GM18519 (cell line): Measurements from ENCODE around the gene WDHD1.
"Not testable (repeated sequence)": the region's sequence is repeated elsewhere in the genome, so short reads cannot be mapped to it uniquely, and the experiment has no call there.

Source experiments
- ATAC-seq: cut with Tn5 transposase; IDR thresholded peaks from one replicate; pipeline ENCODE4 v1.9.1; 2021; ENCODE audit warnings: mild to moderate bottlenecking, moderate library complexity; ENCODE audit not compliant: unreplicated experiment, low FRiP score

Gene WDHD1

GRCh38 chr14:54918427-54918826 lies 108.5 kb downstream of the WDHD1 start:
- ATAC-seq = no peak

DNA sequence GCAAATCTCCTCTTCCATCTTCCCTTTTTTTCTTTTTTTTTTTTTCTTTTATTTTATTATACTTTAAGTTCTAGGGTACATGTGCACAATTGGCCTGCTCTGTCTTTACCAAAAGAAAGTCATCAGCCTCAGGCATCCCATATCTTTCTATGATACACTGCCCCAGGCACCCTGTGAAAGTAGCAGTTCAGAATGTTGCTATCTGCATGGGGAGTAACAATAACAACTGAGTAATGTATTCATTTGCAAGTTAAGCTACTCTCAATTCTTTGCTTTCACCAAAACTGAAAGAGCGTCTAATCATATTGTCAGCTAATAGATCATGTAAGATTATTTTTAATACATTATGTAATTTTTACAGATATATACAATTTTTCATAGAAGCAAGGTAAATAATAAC lies 110.8 kb downstream of the WDHD1 start:
- no peak for ATAC-seq

DNA sequence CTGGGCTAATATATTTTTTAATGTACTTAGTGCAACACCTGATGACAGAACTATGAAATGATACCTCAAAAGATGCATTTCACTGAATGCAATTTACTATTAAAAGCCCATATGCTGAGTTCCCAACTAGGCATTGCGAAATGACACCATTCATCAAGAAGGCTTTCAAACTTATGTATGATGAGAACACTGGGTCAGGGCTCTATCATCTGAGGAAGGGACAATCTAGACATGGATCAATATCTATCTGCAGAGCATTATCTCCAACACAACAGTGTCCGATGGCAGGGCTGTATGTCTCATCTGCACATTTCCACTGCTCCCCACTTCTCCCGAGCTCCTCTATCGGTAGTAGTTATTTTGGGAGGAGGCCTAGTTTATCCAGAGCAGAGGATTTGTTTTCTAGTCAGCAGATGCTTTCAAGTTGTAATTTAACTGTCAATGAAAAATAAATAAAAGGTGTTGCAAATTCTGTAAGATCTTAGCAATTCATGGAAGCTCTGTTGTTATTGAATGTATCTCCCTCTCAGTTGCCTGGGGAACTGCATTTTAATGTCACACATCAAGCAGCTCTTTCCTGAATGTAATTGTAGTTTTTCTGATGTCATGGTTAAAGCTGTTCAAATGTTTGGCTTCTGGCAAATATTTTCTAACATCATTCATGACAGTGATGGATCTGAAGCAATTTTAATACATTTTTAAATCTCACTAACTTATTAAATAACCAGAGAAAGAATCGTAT lies 116.9 kb downstream of the WDHD1 start:
- no peak for ATAC-seq

- ATAC-seq = not testable (repeated sequence)
These were observed 117.9 kb downstream of the WDHD1 start for GRCh38 chr14:54908973-54909372.

- ATAC-seq = no peak
These were observed 118.7 kb downstream of the WDHD1 start for GRCh38 chr14:54908190-54908589.

DNA sequence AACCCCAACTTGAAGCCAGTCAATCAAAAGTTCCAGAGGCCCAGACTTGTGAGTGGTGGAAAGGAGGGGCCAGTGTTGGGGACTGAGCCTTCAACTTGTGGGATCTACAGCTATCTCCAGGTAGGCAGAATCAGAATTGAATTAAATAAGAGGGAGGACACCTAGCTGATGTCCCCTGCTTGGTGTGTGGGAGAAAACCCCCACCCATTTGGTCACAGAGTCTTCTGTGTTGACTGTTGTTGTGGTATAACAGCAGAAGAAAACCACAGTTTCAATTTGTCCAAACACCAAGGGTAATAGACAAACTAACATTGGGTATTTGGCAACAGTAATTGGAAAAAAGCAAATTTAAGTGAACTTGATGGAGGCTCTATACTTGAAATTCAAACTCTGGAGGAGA lies 120.8 kb downstream of the WDHD1 start:
- ATAC-seq = no peak

GRCh38 chr14:54902521-54903420 lies 124.1 kb downstream of the WDHD1 start, which contains the start of gene GCH1:
TSS of gene GCH1 (minus strand) at chr14:54902826. CDS start at chr14:54902663, 163 bp downstream.
- ATAC-seq = peak; percentile 68

GRCh38 chr14:54902143-54902520 lies 124.8 kb downstream of the WDHD1 start:
- peak; percentile 31 for ATAC-seq

- ATAC-seq = peak; percentile 4
These were observed 125.3 kb downstream of the WDHD1 start for GRCh38 chr14:54901380-54902142.

DNA sequence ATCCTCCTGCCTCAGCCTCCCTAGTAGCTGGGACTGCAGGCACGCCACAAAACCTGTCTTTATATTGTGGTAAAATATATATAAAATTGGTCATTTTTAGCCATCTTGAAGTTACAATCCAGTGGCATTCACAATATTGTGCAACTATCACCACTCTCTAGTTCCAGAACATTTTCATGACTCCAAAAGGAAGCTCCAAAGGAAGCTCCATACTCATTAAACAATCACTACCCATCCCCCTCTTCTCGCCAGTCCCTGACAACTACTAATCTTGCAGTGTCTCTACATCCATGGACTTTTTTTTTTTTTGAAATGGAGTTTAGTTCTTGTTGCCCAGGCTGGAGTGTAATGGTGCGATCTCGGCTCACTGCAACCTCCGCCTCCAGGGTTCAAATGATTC lies 127.3 kb downstream of the WDHD1 start:
- no peak for ATAC-seq

- ATAC-seq = not testable (repeated sequence)
These were observed 128.9 kb downstream of the WDHD1 start for GRCh38 chr14:54897809-54898555.

DNA sequence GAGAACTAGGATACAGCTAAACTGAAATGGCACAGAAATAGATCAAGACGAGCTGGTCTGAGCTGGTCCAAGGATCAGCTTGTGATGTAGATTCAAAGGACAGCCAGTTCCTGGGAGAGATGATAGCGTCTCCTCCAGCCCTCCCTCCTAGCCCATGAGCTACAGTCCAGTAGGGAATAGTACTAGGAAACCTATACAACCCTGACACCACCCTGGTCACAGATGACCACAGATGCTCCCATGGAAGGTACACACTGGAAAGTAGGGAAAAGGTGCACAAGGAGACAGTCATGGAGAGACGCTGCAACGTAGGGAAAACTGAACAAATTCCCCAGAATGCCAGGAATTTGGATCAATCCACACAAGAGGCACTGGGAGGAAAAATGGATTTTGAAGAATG lies 131.2 kb downstream of the WDHD1 start:
- no peak for ATAC-seq

DNA sequence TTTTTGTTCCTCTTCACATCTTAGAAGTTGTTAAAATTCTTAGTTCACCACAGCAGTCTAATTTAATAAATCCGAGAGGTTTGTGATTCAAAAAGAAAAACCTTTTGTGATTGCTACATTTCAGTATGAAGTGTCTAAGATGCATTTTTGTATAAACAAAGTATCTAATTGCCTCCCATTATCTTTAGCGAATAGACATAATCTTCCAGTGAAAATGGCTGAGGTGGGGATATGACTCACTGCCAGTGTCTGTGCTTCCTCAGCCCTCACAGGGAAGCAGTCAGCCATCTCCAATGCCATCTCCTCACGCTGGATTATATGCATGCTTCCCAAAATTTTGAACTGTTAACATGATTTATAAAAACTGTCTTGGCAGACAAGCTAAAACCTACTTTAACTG lies 131.9 kb downstream of the WDHD1 start:
- ATAC-seq = no peak

- no peak for ATAC-seq
These were observed 133.6 kb downstream of the WDHD1 start for GRCh38 chr14:54893151-54893760.

DNA sequence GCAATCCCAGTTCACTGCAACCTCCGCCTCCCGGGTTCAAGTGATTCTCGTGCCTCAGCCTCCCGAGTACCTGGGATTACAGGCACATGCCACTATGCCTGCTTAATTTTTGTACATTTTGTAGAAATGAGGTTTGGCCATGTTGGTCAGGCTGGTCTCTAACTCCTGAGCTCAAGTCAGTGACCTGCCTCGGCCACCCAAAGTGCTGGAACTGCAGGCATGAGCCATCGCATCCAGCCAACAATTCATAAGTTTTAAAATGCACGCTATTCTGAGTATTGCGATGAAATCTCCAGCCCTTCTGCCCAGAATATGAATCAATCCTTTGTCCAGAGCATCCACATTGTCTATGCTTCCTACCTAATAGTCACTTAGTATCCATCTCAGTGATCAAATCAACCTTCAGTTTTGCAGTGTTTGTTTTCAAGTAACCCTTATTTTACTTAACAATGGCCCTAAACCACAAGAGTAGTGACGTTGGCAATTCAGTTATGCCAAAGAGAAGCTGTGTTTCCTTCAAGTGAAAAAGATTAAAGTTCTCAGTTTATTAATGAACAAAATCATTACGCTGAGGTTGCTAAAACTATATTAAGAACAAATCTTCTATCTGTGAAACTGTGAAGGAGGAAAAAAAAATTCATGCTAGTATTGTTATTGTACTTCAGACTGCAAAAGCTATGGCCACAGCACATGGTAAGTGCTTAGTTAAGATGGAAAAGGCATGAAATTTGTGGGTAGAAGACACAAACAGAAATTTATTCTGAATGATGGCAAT lies 135.2 kb downstream of the WDHD1 start:
- ATAC-seq = no peak

GRCh38 chr14:54890788-54891187 lies 136.1 kb downstream of the WDHD1 start:
- peak; percentile 80 for ATAC-seq

DNA sequence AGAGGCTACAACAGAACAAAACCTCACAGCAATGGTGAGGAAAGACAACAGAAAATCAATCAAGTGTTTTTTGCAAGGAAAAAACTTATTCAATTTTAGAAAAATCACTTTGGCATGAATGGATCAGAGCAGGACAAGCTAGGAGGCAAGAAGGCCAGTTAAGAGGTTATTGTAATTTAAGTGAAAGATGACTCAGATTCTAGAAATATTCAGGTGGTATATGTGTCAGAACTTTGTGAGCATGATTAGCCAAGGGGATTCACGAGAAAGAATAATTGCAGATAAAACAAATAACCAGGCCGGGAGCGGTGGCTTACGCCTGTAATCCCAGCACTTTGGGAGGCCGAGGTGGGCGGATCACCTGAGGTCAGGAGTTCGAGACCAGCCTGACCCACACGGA lies 137.0 kb downstream of the WDHD1 start:
- no peak for ATAC-seq
